GM18517 (cell line): ENCODE data around the gene CACNA2D1.

Experiments
- ATAC-seq: cut with Tn5 transposase; IDR thresholded peaks from one replicate; pipeline ENCODE4 v1.9.1; 2021; ENCODE audit warnings: mild to moderate bottlenecking, moderate library complexity; ENCODE audit not compliant: unreplicated experiment

Gene CACNA2D1

DNA sequence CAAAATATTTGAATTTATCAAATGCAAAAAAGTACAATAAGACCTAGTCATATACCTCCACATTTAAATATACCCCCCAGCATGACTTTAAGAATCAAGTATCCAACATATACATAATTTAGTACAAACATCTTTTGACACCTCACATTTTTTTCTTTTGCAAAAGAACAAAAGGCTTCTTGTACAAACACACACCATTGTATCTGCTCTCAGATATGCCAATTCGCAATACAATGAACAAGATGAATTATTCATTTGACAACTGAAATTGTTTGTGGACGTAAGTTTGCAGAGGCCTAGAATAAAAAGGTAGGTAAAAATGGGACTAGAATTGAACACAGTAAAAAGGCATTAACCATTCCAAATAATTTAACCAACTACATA, 154.4 kb downstream of the CACNA2D1 start:
- ATAC-seq = no peak

DNA sequence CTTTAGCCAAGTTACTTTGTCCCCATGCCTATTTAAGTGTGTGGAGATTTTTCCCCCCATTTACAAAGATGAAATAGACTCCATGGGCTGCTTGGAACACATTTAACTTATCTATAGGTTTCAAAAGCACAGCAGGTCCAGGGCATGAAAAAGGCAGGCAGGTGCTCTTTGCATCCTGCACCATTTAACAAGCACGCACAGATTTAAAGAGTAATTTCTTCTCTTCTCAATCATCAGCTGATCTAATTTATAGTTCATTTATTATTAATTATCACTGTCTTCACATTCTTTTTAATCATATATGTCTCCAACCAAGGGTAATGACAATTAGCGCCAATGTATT, 156.8 kb downstream of the CACNA2D1 start:
- no peak for ATAC-seq

DNA sequence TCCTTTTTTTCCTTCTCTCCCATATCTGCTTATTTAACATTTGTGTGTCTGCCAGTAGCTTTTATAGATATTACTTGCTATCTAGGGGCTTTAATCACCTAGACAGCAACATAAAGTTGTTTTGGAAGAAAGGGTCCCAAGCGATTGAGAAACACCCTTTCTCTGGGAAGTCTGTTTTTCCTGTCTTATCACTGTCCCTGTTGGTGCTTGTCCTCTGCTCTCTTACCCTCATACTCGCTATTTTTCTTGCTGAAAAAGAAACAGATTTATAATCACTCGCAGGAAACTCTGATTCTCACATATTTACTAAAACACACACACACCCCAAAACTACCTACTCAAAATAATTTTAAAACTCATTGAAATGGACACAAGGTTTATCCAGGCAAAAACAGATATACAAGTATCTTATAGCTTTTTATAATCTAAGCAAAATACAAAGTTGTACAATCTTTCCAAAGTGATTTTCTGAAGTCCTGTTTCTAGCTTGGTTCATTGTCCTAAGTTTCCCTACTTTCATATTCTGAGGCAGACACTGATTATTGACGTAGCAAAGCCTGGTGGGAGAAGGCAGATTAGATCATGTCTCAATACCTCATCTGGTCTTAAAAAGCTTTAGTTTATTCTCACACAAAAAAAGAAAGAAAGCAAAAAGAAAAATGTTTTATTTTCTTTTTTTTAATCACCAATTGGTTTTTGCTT, 157.3 kb downstream of the CACNA2D1 start:
- no peak for ATAC-seq

DNA sequence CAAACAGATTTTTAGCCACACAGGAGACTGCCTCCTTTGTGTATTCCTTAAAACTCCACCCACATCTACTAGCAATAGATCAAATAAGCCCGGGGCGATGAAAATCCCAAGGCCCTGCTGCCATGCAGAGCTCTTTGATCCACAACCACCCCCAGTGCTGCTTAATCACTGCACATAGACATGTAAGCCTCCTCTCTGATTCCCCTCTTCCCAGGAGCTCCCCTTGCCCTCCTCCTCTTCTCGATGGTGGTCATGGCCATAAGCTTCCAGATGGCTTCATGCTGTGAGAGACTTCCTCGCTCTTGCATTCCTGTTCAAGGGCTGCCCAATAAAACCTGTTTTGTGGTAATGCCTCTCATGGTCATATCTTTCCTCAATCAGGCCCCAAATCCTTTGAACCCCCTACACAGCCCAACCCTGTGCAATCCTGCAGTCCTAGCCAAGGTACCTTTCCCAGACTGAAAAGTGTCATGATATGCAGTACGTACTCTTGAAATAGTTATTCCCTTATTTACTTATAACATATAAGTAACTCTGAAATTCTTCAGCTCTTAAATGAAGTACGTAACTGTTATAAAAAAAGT, 158.5 kb downstream of the CACNA2D1 start:
- no peak for ATAC-seq

DNA sequence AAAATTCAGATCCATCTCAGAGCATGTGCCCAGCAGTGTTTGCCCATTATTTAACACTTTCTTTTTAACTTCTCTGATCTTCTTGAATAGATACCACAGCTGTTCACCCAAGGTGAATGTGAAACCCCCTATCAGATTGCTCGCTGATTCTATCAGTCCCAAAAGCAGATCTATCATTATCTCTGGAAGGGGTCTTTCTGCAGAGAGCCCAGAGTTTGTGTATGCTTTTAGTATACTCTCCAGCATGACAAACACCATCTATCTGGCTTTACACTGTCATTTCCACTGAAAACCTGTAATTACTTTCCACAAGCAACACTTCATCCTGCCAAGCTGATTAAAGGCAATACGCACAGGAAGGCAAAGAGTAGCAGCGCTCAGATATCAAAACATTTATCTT, 168.2 kb downstream of the CACNA2D1 start:
- ATAC-seq = no peak

DNA sequence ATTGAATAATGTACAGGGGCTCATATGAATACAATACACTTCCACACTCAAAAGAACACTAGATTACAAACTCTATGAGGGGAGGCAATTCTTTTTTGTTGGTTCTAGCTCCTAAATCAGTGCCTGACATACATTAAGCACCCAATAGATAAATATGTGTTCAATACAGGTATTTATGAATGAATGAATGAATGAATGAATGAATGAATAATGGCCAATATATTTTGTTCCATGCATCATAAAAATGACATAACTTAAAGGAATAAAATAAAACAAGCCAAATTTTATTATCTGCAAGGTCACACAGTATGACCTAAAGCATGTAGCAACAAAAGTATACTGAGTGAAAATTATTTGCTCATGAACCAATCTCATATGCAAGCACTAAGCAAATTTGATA, 168.9 kb downstream of the CACNA2D1 start:
- ATAC-seq = no peak

DNA sequence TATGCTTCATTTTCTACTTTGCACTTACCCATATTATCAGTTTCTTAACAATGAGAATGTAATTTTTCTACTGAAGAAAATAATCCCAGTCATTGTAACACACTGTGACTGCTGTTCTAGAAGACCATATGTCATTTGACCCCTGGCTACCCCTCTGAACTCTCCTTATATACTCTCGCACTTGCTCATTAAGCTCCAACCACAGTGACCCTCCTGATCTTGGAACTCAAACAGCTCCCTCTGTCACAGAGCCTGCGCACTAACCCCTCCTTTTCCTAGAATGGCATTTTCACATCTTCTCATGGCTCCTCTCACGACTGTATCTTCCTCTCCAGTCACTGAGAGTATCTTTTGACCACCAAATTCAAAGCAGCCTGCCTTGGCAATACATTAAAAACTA, 169.7 kb downstream of the CACNA2D1 start:
- ATAC-seq = no peak

DNA sequence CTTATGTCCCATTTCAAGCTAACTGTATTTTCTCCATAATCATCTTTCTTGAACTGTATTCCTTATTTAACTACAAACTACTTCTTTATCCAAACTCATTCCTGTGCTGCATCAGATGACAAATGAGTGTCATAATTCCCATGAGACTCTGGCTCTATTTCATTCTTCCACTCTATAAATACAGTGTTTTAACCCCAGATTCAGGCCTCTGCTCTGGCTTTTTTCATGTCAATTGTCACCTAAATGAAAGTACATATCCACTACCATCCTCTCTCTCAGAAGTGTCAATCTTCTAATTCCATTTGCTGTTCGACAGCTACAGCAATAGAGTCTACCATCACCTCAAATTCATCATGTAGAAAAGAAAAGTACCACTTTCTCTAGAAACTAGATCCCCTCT, 172.7 kb downstream of the CACNA2D1 start:
- no peak for ATAC-seq

DNA sequence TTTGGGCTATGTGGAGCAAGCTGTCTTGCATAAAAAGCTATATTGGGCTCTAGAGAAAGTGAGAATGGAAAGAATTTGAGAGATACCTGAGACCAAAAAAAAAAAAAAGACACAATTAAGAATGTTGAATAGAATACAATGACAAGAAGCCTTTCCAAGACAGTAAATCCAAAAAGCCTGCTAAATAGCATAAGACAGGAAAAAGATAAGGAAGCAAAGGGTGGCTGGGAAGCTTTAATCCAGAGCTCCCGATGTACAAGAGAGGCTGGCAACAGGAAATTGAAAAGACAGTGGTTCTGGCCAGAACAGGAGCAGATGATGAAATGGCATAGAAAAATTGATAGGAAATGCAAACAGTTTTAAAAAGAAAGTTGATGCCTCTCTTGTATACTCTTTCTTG, 174.9 kb downstream of the CACNA2D1 start:
- no peak for ATAC-seq

DNA sequence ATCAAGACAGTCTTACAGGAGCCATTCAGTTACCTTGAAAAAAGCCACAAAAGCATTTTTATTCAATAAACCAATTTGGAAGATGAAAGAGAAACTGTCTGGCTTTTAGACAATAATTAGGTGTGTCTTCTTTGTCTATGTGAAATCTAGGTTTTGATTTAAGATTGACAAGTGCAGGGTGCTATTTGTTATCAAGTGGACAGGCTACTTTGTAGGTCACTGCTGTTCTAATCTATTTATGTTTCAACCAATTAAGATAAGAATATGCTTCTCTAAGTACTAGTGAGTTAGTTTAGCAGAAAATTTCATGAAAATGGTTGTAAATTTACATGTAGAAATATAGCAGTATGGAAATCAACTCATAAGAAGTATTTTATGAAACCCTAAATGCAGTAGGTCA, 177.5 kb downstream of the CACNA2D1 start:
- no peak for ATAC-seq

DNA sequence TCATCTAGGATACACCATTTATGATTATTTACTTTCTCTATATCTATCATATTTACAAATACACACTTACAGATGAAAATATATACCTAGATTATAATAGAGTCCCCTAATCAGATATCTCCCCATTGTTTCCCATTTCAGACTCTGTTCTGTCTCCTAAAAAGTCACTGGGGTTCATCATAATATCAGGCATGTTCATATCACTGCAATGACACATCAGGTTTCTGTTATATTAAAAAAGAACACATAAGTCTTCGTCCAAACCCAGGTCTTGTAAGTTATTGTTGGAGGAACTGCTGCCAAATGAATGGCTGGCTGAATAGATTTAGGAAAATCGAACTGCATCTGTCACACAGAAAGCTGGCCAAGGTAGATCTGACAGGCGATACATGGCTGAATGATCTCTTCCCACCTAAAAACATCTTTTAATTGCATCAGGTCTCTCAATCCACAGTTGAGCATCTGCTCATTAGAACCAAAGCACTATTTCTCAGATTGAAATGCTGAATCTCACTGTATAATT, 178.7 kb downstream of the CACNA2D1 start:
- ATAC-seq = no peak

DNA sequence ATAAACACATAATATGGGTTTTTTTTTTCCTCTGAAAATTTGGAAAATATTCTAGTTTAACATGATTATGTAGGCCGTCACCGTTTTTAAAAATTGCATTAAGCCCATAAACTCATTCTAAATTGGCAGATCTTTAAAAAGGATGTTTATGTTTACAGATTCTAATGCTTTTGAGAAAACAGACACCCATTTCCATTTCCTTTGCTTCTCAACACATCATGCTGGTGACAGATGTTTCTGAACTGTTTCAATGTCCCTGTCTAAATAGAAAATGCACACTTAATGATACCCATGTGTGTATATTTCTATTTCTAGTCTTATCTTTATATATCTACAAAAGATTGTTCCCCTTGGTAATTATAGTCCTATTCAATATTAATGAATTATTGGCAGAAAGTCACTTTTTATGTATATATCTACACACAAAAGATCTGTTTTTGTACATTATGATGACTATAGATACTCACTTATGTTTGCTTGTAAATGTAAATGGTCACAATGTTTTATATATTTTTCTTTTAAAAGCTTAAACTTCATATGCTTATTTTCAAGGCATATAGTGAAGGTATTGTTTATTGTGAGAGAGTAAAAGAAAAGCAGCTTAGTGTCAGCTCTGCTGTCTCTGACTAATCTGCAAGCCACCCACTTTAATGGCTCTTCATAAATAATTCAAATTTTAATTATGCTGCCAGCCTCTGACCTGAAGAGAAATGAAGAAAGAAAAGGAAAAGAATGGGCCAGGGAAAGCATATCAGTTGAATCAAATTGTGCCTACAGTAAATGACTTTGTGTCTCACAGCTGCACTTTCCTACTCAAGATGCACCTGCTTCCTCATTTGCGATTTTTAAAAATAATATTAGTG, 179.4 kb downstream of the CACNA2D1 start:
- no peak for ATAC-seq

DNA sequence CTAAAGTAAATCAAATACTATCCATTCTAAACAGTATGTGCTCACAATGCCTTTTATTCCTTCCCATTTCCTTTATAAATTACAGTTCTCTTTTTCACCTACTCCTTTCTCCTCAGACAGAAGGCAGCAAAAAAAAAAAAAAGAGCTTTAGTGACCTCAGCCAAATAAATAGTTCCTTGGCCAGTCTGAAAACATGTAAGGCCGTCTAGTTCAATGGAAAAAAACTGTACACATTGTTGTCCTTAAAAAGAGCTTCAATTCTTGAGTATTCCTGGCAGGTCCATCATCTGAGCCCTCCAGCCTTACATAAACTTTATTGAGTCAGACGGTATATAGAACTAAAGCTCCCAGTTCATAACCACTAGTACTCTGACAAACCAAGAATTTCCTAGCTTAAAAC, 185.4 kb downstream of the CACNA2D1 start:
- no peak for ATAC-seq

DNA sequence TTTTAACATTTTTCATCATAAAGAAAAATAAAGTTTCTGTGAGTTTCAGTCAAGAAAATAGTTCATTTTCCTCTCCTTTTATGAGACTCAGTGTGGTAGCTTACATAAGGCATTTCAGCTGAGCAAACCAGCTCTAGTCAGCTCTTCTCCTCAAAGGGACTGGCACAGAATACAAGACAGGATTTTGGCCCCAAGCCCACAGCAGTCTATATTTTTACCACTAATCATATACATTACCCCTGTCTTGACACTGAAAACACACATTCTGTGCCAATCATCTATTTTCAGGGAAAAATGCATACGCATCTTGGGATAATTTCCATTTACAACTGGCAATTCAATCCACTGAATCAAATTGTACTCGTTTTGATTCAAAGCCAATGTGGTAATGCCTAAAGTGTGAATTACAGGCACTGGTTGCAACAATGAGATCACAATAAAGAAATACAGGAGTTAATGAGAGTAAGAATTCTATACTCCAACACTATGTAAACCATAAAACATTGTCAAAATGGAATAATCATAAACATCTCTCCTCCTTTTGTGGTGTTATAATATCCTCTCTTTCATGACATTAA, 186.4 kb downstream of the CACNA2D1 start:
- ATAC-seq = no peak

DNA sequence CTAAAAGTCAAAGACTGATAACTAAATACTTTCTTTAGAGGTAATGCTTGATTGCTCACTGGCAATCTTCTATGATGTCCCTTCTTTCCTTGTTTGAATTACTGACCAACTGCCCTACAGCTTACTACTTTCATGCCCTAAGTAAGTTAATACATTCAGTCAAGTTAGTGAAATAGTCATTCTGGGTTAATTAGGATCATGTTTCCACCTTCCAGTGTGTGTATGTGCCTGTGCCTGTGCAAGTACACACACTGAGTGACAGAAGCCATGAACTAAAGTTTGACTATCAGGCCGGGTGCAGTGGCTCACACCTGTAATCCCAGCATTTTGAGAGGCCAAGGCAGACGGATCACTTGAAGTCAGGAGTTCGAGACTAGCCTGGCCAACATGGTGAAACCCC, 187.9 kb downstream of the CACNA2D1 start:
- no peak for ATAC-seq

DNA sequence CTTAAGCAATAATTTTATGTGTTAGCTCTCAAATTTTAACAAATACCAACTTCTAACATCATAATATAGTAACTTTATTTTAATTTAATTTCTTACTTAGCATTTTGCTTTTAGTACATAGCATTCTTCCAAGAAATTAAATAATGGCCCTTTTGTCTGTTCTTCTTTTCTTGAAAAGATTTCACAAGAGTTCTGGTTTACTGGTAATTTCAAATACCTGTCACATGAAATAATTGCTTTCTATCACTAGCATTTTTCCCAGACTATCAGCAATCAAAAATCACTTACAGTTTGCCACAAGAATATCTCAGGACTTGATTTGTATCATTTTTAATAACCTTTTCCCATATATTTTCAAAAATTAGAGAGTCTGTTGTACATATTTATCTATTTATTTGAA, 193.0 kb downstream of the CACNA2D1 start:
- ATAC-seq = no peak

DNA sequence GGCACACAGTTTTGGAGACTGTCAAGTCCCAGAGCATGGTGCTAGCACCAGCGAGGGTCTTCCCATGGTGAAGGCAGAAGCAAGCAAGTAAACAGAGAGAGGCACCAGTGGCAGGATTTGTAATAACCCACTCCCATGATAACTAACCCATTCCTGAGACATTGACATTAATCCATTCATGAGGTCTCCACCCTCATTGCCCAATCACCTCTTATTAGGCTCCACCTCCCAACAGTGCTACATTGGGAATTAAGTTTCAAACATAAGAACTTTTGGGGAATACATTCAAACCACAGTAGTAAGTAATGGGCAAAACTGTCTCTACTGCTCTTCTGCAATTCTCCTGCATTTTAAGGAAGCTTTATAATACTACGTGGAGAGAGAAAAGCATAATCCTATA, 193.6 kb downstream of the CACNA2D1 start:
- no peak for ATAC-seq

DNA sequence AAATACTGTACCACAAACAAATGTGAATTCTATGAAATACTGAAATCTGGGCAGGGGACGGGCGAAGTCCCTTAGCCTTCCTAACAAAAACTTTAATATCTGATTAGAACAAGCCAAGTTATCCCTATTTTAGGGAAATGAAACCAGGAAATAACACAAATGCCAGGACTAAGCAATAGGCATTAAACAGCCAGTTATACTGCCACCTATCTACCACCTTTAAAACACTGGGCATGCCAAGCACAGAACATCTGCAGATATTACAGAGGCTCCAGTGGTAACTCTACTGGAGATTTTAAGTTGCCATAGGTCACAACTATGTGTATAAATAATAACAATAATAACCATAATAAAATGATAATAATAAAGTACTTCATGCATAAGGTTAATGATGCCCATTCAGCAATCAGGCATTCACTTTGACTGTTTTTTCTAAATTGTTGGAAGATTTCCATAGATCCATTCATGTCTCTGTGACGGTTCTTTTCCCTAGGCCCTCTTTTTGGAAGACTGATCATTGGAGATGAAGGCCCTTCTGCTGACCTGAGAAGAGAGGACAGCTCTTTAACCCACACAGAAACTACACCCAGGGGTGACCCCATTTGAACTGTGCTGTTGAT, 195.7 kb downstream of the CACNA2D1 start:
- no peak for ATAC-seq

DNA sequence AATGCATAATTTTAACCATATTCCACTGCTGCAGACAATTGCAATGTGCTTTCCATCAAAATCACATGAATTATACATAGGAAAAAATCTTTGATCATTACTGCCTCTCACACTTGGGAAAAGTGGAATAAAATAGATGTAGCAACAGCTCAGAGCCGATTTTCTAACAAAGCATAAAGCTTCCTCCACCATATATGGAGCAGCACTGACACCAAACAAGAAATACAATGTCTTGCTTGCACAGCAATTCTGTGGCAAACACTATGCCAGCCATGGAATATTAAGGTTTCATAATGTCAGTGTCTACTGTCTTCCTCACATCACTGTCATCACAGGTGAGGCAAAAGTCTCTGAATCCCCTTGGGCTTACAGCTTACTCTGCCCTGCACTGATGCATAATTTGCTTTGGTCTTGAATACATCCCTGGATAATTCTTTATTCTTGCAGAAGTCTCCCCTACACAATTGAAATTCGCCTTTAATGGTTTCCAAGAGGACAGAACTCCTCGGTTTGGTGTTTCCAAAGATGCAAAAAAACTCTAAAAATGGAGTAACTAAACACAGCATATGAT, 198.5 kb downstream of the CACNA2D1 start:
- no peak for ATAC-seq

DNA sequence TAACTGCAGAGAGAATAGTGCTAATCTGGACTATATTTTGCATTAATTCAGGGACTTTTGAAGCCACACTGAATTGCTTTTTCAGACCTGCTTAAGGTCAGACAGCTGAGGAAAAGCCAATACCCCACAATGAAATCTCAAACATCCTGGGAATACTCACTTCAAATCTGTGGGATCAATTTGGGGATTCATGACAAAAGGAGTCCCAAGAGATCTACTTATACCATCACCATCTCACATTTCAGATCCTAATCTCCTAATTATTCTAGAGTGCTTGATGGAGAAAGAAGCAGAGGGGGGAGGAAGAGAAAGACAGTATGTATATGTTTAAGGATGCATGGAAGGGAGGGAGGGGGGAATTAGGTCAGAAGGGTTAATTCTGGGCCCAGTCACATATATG, 202.2 kb downstream of the CACNA2D1 start:
- ATAC-seq = no peak

DNA sequence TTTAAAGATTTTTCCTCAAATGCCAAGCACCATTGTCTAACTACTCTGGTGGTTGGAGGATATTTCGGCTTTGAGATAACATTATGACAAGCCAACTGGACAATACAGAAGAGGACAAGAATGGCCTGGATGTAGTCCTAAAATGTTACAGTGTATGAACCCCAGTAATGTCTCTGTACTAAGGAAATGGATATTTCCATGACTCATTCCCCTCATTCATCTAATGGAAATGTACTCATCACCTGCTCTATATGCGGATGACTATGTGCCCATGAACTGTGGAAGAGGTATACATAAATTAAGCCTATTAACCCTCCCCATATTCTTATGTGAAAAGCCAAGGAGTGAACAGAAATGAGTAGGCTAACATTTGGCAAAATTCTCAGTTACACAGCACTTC, 207.9 kb downstream of the CACNA2D1 start:
- ATAC-seq = no peak
